ENCODE data around the gene LRP1-AS.

The LRP1-AS gene

GRCh38 chr12:57160040-57160439 is 12.6 kb upstream of the LRP1-AS start:
- no peak for DNase-seq (ENCODE audit: low read depth)

- DNase-seq (ENCODE audit: low read depth) = no peak
Measured at GRCh38 chr12:57159311-57159710, 11.9 kb upstream of the LRP1-AS start.

- no peak for DNase-seq (ENCODE audit: low read depth)
Measured at GRCh38 chr12:57158665-57159064, 11.2 kb upstream of the LRP1-AS start.

GRCh38 chr12:57158186-57158585 is 10.8 kb upstream of the LRP1-AS start:
- DNase-seq (ENCODE audit: low read depth) = no peak

GRCh38 chr12:57157588-57158173 is 10.3 kb upstream of the LRP1-AS start:
- no peak for DNase-seq (ENCODE audit: low read depth)

- DNase-seq (ENCODE audit: low read depth) = no peak
Measured at GRCh38 chr12:57156701-57157403, 9.4 kb upstream of the LRP1-AS start.

- no peak for DNase-seq (ENCODE audit: low read depth)
Measured at GRCh38 chr12:57154804-57155434, 7.5 kb upstream of the LRP1-AS start.

GRCh38 chr12:57154076-57154475 is 6.7 kb upstream of the LRP1-AS start:
- DNase-seq (ENCODE audit: low read depth) = no peak

GRCh38 chr12:57153415-57153997 is 6.1 kb upstream of the LRP1-AS start:
- no peak for DNase-seq (ENCODE audit: low read depth)

- DNase-seq (ENCODE audit: low read depth) = peak; percentile 72
Measured at GRCh38 chr12:57152639-57153038, 5.2 kb upstream of the LRP1-AS start.

- DNase-seq (ENCODE audit: low read depth) = peak; percentile 69
Measured at GRCh38 chr12:57151741-57152630, 4.6 kb upstream of the LRP1-AS start.

- DNase-seq (ENCODE audit: low read depth) = no peak
Measured at GRCh38 chr12:57150400-57151000, 3.1 kb upstream of the LRP1-AS start.

GRCh38 chr12:57149245-57149900 is 2.0 kb upstream of the LRP1-AS start:
- DNase-seq (ENCODE audit: low read depth) = peak; percentile 80

GRCh38 chr12:57148469-57149244 is 1.2 kb upstream of the LRP1-AS start:
- DNase-seq (ENCODE audit: low read depth) = peak; percentile 75

- DNase-seq (ENCODE audit: low read depth) = no peak
Measured at GRCh38 chr12:57146092-57146491, 1.3 kb downstream of the LRP1-AS start.

GRCh38 chr12:57145460-57146059 is 1.9 kb downstream of the LRP1-AS start:
- DNase-seq (ENCODE audit: low read depth) = no peak

- DNase-seq (ENCODE audit: low read depth) = no peak
Measured at GRCh38 chr12:57143454-57143853, 4.0 kb downstream of the LRP1-AS start.

- DNase-seq (ENCODE audit: low read depth) = no peak
Measured at GRCh38 chr12:57142727-57143126, 4.7 kb downstream of the LRP1-AS start.

- no peak for DNase-seq (ENCODE audit: low read depth)
Measured at GRCh38 chr12:57142121-57142520, 5.3 kb downstream of the LRP1-AS start.

- DNase-seq (ENCODE audit: low read depth) = no peak
Measured at GRCh38 chr12:57141249-57141648, 6.2 kb downstream of the LRP1-AS start.
